Kidney tubule cell (primary cell): ENCODE results near the gene PLXNB1.
A peak's percentile ranks its signal among the peaks of the same experiment; 100 is the strongest.
"Not testable (repeated sequence)": the region's sequence is repeated elsewhere in the genome, so short reads cannot be mapped to it uniquely, and the experiment has no call there.

ENCODE experiments used
- DNase-seq: peaks from one replicate; pipeline ENCODE4 v3.0.0-alpha.2; 2018; ENCODE audit warnings: low spot score

PLXNB1 gene

GRCh38 chr3:48429960-48430707 is at the start of gene PLXNB1:
PLXNB1 (minus strand) TSS chr3:48430086; CDS start chr3:48424611, 5,475 bp downstream.
- peak; percentile 78 for DNase-seq

GRCh38 chr3:48478626-48479555 is 49.0 kb upstream of the PLXNB1 start:
- DNase-seq = no peak

- DNase-seq = no peak
Observed at GRCh38 chr3:48477959-48478520, 48.2 kb upstream of the PLXNB1 start.

GRCh38 chr3:48476426-48477053 is 46.7 kb upstream of the PLXNB1 start:
- DNase-seq = no peak

GRCh38 chr3:48475188-48475587 is 45.3 kb upstream of the PLXNB1 start:
- DNase-seq = no peak

GRCh38 chr3:48474619-48475018 is 44.7 kb upstream of the PLXNB1 start:
- no peak for DNase-seq

- not testable (repeated sequence) for DNase-seq
Observed at GRCh38 chr3:48474031-48474430, 44.1 kb upstream of the PLXNB1 start.

GRCh38 chr3:48473617-48473952 is 43.7 kb upstream of the PLXNB1 start:
- no peak for DNase-seq

- peak; percentile 96 for DNase-seq
Observed at GRCh38 chr3:48472923-48473616, 43.2 kb upstream of the PLXNB1 start.

GRCh38 chr3:48472673-48472922 is 42.7 kb upstream of the PLXNB1 start:
- no peak for DNase-seq

GRCh38 chr3:48470286-48470685 is 40.4 kb upstream of the PLXNB1 start:
- DNase-seq = no peak

- DNase-seq = no peak
Observed at GRCh38 chr3:48469046-48469915, 39.4 kb upstream of the PLXNB1 start.

GRCh38 chr3:48468329-48468731 is 38.4 kb upstream of the PLXNB1 start:
- no peak for DNase-seq

- DNase-seq = no peak
Observed at GRCh38 chr3:48467473-48468267, 37.8 kb upstream of the PLXNB1 start.

- no peak for DNase-seq
Observed at GRCh38 chr3:48467110-48467454, 37.2 kb upstream of the PLXNB1 start.

- no peak for DNase-seq
Observed at GRCh38 chr3:48466386-48467109, 36.7 kb upstream of the PLXNB1 start.

GRCh38 chr3:48465531-48466378 is 35.9 kb upstream of the PLXNB1 start:
- DNase-seq = peak; percentile 100

- DNase-seq = no peak
Observed at GRCh38 chr3:48465237-48465530, 35.3 kb upstream of the PLXNB1 start.

GRCh38 chr3:48464713-48465221 is 34.9 kb upstream of the PLXNB1 start:
- DNase-seq = no peak
